Measurements from ENCODE around the gene TAS1R2. TPM values are rescaled to one million over a fixed set of nuclear protein-coding genes. Genes with fewer than 3 reads are reported as not detected.

Gene TAS1R2
- total and polyA plus RNA-seq, 2 of the 4 experiments (the other 2 are of a cell fraction), result not detected

GRCh38 chr1:18814425-18814824, 45.0 kb downstream of the TAS1R2 start:
- Histone ChIP-seq H4K5ac (ENCODE audit: low read depth, low read length) (no peak overlapping the region), H3K9me3 (ENCODE audit: control insufficient read depth, insufficient read depth, low read length) (no peaks in the 10 kb centered on the region), H3K36me3 (ENCODE audit: control insufficient read depth, insufficient read depth, low read length) (no peaks in the 10 kb centered on the region), H3K79me1 (ENCODE audit: low read depth in 1 of 2, low read length in 2 of 2) (no peaks in the 10 kb centered on the region), H3K18ac (ENCODE audit: low read depth, low read length) (no peak overlapping the region), H3K56ac (ENCODE audit: extremely low read depth, insufficient read depth, low read length) (no peak overlapping the region), H2BK20ac (ENCODE audit: low read depth, low read length) (no peak overlapping the region), H3K23ac (ENCODE audit: low read depth, low read length) (no peak overlapping the region), H2AFZ (replicated peaks; ENCODE audit: low read length, poor library complexity) (no peak overlapping the region), H4K8ac (ENCODE audit: low read depth in 2 of 2, low read length in 2 of 2) (no peak overlapping the region), H4K20me1 (ENCODE audit: insufficient read depth, low read length) (no peaks in the 10 kb centered on the region), H3K27ac (ENCODE audit: insufficient read depth, low read length) (no peak overlapping the region), H3K27me3 (ENCODE audit: control insufficient read depth, insufficient read depth, low read length) (peaks cover 18% of the 10 kb centered on the region), H2BK5ac (ENCODE audit: low read depth, low read length, poor library complexity, severe bottlenecking) (no peak overlapping the region), H2BK15ac (ENCODE audit: low read depth, low read length) (no peak overlapping the region), H3K4me2 (ENCODE audit: low read depth, low read length) (no peak overlapping the region), H2AK9ac (replicated peaks; ENCODE audit: low read depth, low read length, poor library complexity) (no peak overlapping the region), H3K9me1 (ENCODE audit: insufficient read depth, low read length) (no peaks in the 10 kb centered on the region), H3K9ac (ENCODE audit: low read depth, low read length) (no peak overlapping the region), H4K91ac (ENCODE audit: insufficient read depth, low read depth, low read length) (no peak overlapping the region), H3K14ac (replicated peaks; ENCODE audit: low read depth, low read length) (no peak overlapping the region), H3K4me1 (ENCODE audit: control insufficient read depth, insufficient read depth, low read length) (no peaks in the 10 kb centered on the region), H3K4me3 (ENCODE audit: insufficient read depth, low read depth, low read length) (no peak overlapping the region), H2AK5ac (ENCODE audit: low read depth, low read length) (no peak overlapping the region), H3K4ac (ENCODE audit: low read depth, low read length) (no peak overlapping the region), H2BK120ac (ENCODE audit: low read depth, low read length) (no peak overlapping the region)
- intact Hi-C loops (cut with micrococcal nuclease), result no loop called here
- in situ Hi-C loops (cut with MboI; ENCODE audit: low sequenced_read_pairs), result no loop called here
- WGBS, 2 experiments (ENCODE audit: extremely low coverage in 2 of 2, insufficient read length in 1 of 2), result no CpG with 5 or more reads among the region's 6 CpGs
- TF ChIP-seq, protein P1, sequence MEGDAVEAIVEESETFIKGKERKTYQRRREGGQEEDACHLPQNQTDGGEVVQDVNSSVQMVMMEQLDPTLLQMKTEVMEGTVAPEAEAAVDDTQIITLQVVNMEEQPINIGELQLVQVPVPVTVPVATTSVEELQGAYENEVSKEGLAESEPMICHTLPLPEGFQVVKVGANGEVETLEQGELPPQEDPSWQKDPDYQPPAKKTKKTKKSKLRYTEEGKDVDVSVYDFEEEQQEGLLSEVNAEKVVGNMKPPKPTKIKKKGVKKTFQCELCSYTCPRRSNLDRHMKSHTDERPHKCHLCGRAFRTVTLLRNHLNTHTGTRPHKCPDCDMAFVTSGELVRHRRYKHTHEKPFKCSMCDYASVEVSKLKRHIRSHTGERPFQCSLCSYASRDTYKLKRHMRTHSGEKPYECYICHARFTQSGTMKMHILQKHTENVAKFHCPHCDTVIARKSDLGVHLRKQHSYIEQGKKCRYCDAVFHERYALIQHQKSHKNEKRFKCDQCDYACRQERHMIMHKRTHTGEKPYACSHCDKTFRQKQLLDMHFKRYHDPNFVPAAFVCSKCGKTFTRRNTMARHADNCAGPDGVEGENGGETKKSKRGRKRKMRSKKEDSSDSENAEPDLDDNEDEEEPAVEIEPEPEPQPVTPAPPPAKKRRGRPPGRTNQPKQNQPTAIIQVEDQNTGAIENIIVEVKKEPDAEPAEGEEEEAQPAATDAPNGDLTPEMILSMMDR (conservative IDR thresholded peaks at IDR 0.05; ENCODE audit: low read depth, low read length), result no peak
- no peak for TF ChIP-seq CHD1 (IDR thresholded peaks at IDR 0.05; ENCODE audit: low read depth, low read length)
- TF ChIP-seq BHLHE40 (IDR thresholded peaks at IDR 0.05; ENCODE audit: low read depth, low read length), result no peak
- no peak for TF ChIP-seq FOS (IDR thresholded peaks at IDR 0.05; ENCODE audit: low read depth, low read length)
- TF ChIP-seq MAZ (IDR thresholded peaks at IDR 0.05; ENCODE audit: borderline replicate concordance, low read depth, low read length), result no peak
- TF ChIP-seq MXI1 (IDR thresholded peaks at IDR 0.05; ENCODE audit: borderline replicate concordance, low read depth, low read length), result no peak
- TF ChIP-seq, protein P2, sequence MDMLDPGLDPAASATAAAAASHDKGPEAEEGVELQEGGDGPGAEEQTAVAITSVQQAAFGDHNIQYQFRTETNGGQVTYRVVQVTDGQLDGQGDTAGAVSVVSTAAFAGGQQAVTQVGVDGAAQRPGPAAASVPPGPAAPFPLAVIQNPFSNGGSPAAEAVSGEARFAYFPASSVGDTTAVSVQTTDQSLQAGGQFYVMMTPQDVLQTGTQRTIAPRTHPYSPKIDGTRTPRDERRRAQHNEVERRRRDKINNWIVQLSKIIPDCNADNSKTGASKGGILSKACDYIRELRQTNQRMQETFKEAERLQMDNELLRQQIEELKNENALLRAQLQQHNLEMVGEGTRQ (IDR thresholded peaks at IDR 0.05; ENCODE audit: low read depth, low read length), result no peak
- TF ChIP-seq MAFK (IDR thresholded peaks at IDR 0.05; ENCODE audit: low read depth, low read length), result no peak
- no peak for TF ChIP-seq RFX5 (IDR thresholded peaks at IDR 0.05; ENCODE audit: low read depth, low read length)
- TF ChIP-seq RCOR1 (IDR thresholded peaks at IDR 0.05; ENCODE audit: insufficient replicate concordance, low read length), result no peak
- no peak for TF ChIP-seq POLR2A (IDR thresholded peaks at IDR 0.05; ENCODE audit: low read depth, low read length)
- no peak for TF ChIP-seq RAD21 (IDR thresholded peaks at IDR 0.05; ENCODE audit: low read length)
- no peak for TF ChIP-seq NFE2L2 (IDR thresholded peaks at IDR 0.05; ENCODE audit: low read depth, low read length)
- no peak for TF ChIP-seq CEBPB (IDR thresholded peaks at IDR 0.05; ENCODE audit: low read depth, low read length)
- TF ChIP-seq SMC3 (IDR thresholded peaks at IDR 0.05; ENCODE audit: low read depth, low read length), result no peak
- no peak for ATAC-seq (ENCODE audit: low read depth)
- DNase-seq, result no peak
- ChIA-PET POLR2A (ENCODE audit: unreplicated experiment) (interaction anchor here (0.6 kb wide), 1 partner anchor 422 kb away, joined by 5 read pairs; no protein-coding TSS in a partner anchor), CTCF (no interaction called here)
- BruUV-seq (replicated peaks), result no TSS peak
- dilution Hi-C loops (cut with HindIII; ENCODE audit: low sequenced_read_pairs, unreplicated experiment), result no loop called here
